ENCODE measurements around the gene PHLDA2.

DNA sequence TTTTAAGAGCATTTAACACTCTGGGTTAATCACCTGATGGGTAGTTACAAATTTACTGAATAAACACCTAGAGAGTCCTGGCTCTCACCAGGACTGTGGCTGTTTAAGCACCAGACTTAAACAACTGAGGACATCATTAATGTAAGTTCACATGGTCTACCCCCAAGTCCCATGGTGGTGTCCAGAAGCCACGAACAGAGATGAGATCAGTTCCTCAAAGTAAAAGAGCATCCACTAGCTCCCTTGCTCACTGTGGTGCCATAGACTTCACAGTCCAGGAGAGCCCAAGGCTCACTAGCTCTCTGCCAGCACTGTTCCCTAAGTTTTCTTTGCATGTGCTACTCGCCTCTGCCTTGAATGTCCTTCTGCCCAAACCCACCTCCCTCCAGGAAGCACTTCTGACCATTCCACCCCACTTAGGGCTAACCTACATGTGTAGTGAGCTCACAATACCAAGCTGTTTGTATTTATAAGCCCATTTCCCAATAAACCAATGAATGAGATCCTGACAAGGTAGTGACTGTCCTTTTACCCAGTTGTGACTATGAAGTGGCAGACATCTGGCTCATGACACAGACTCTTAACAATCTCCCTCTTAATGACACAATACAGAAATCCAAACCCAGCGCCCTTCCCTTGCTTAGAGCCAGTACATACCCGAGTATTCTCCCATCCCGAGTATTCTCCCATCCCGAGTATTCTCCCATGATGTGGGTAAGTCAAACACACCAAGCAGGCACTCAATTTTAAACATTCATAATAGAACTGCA lies 47.3 kb upstream of the PHLDA2 start:
- TF ChIP-seq, protein P1, sequence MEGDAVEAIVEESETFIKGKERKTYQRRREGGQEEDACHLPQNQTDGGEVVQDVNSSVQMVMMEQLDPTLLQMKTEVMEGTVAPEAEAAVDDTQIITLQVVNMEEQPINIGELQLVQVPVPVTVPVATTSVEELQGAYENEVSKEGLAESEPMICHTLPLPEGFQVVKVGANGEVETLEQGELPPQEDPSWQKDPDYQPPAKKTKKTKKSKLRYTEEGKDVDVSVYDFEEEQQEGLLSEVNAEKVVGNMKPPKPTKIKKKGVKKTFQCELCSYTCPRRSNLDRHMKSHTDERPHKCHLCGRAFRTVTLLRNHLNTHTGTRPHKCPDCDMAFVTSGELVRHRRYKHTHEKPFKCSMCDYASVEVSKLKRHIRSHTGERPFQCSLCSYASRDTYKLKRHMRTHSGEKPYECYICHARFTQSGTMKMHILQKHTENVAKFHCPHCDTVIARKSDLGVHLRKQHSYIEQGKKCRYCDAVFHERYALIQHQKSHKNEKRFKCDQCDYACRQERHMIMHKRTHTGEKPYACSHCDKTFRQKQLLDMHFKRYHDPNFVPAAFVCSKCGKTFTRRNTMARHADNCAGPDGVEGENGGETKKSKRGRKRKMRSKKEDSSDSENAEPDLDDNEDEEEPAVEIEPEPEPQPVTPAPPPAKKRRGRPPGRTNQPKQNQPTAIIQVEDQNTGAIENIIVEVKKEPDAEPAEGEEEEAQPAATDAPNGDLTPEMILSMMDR (conservative IDR thresholded peaks at IDR 0.05; ENCODE audit: low read length): no peak
- no peak for TF ChIP-seq EZH2phosphoT487 (IDR thresholded peaks at IDR 0.05; ENCODE audit: borderline replicate concordance)

Data from Loucy (cell line).